GM19193 (cell line): Measurements from ENCODE around the gene CADM1.

Source experiments
- POLR2A ChIP-seq: IDR thresholded peaks from 4 replicates; pipeline ENCODE4 v1.6.1; 2011; ENCODE audit not compliant: insufficient read depth, insufficient read length; ENCODE audit errors: extremely low read depth

The CADM1 gene

GRCh38 chr11:115217726-115218311 lies 286.4 kb downstream of the CADM1 start:
- TF ChIP-seq POLR2A, result no peak

GRCh38 chr11:115215694-115216617 lies 288.3 kb downstream of the CADM1 start:
- no peak for TF ChIP-seq POLR2A

GRCh38 chr11:115214644-115215234 lies 289.5 kb downstream of the CADM1 start:
- TF ChIP-seq POLR2A, result no peak

GRCh38 chr11:115213007-115213406 lies 291.2 kb downstream of the CADM1 start:
- TF ChIP-seq POLR2A, result no peak

- TF ChIP-seq POLR2A, result no peak
Measured at GRCh38 chr11:115208808-115209259, 295.4 kb downstream of the CADM1 start.

- TF ChIP-seq POLR2A, result no peak
Measured at GRCh38 chr11:115207916-115208315, 296.3 kb downstream of the CADM1 start.

GRCh38 chr11:115207166-115207591 lies 297.0 kb downstream of the CADM1 start:
- no peak for TF ChIP-seq POLR2A

- TF ChIP-seq POLR2A, result no peak
Measured at GRCh38 chr11:115206365-115207022, 297.7 kb downstream of the CADM1 start.

- TF ChIP-seq POLR2A, result no peak
Measured at GRCh38 chr11:115202900-115203552, 301.2 kb downstream of the CADM1 start.

- TF ChIP-seq POLR2A, result no peak
Measured at GRCh38 chr11:115202074-115202473, 302.1 kb downstream of the CADM1 start.

- TF ChIP-seq POLR2A, result no peak
Measured at GRCh38 chr11:115201111-115201792, 303.0 kb downstream of the CADM1 start.

- TF ChIP-seq POLR2A, result no peak
Measured at GRCh38 chr11:115199481-115200069, 304.6 kb downstream of the CADM1 start.

- TF ChIP-seq POLR2A, result no peak
Measured at GRCh38 chr11:115198321-115198741, 305.9 kb downstream of the CADM1 start.

GRCh38 chr11:115197433-115197832 lies 306.8 kb downstream of the CADM1 start:
- TF ChIP-seq POLR2A, result no peak
